ENCODE data around the gene MCC. TPM values are rescaled to one million over a fixed set of nuclear protein-coding genes. Genes with fewer than 3 reads are reported as not detected.

MCC gene
- total RNA-seq, 4 donors from 2014 or later: 1.2 to 133 (median 8.5) TPM

- Histone ChIP-seq H3K9me3 (no peaks in the 10 kb centered on the region), H3K4me3 (no peak overlapping the region), H3K4me1 (no peaks in the 10 kb centered on the region), H3K27ac (no peak overlapping the region), H3K36me3 (no peaks in the 10 kb centered on the region), H3K27me3 (no peaks in the 10 kb centered on the region)
- DNase-seq: no peak
- TF ChIP-seq POLR2A (IDR thresholded peaks at IDR 0.05): no peak
- TF ChIP-seq CTCF (IDR thresholded peaks at IDR 0.05): no peak
Observed at GRCh38 chr5:113145757-113146387, 342.4 kb downstream of the MCC start.

- H3K27ac ChIP-seq: no peak overlapping the region
Observed at GRCh38 chr5:113142186-113142585, 346.1 kb downstream of the MCC start.

GRCh38 chr5:113140837-113141671, 347.2 kb downstream of the MCC start:
- Histone ChIP-seq H3K27ac (no peak overlapping the region), H3K27me3 (no peaks in the 10 kb centered on the region), H3K4me3 (no peak overlapping the region)

More at GRCh38 chr5:113142186-113142585, 346.1 kb downstream of the MCC start:
- Histone ChIP-seq H3K4me3 (no peak overlapping the region), H3K4me1 (no peaks in the 10 kb centered on the region), H3K9me3 (no peaks in the 10 kb centered on the region), H3K36me3 (no peaks in the 10 kb centered on the region), H3K27me3 (no peaks in the 10 kb centered on the region)
- no peak for DNase-seq
- TF ChIP-seq CTCF (IDR thresholded peaks at IDR 0.05) (no peak), POLR2A (IDR thresholded peaks at IDR 0.05) (no peak)

GRCh38 chr5:113133211-113133975, 354.9 kb downstream of the MCC start:
- Histone ChIP-seq H3K4me1 (no peaks in the 10 kb centered on the region), H3K9me3 (no peaks in the 10 kb centered on the region), H3K27me3 (no peaks in the 10 kb centered on the region), H3K4me3 (no peak overlapping the region), H3K27ac (no peak overlapping the region), H3K36me3 (no peaks in the 10 kb centered on the region)
- DNase-seq: no peak
- TF ChIP-seq CTCF (IDR thresholded peaks at IDR 0.05) (no peak), POLR2A (IDR thresholded peaks at IDR 0.05) (no peak)

More at GRCh38 chr5:113140837-113141671, 347.2 kb downstream of the MCC start:
- TF ChIP-seq POLR2A (IDR thresholded peaks at IDR 0.05) (no peak), CTCF (IDR thresholded peaks at IDR 0.05) (no peak)
- Histone ChIP-seq H3K36me3 (no peaks in the 10 kb centered on the region), H3K4me1 (no peaks in the 10 kb centered on the region), H3K9me3 (no peaks in the 10 kb centered on the region)
- peak in 1 of 3 donors; percentile 50 for DNase-seq

GRCh38 chr5:113132564-113132963, 355.7 kb downstream of the MCC start:
- Histone ChIP-seq H3K4me3 (no peak overlapping the region), H3K36me3 (no peaks in the 10 kb centered on the region), H3K27me3 (no peaks in the 10 kb centered on the region), H3K4me1 (no peaks in the 10 kb centered on the region), H3K27ac (no peak overlapping the region), H3K9me3 (no peaks in the 10 kb centered on the region)
- TF ChIP-seq CTCF (IDR thresholded peaks at IDR 0.05): no peak
- no peak for TF ChIP-seq POLR2A (IDR thresholded peaks at IDR 0.05)
- DNase-seq: no peak
